Measurements from ENCODE around the gene ENGASE. TPM values are rescaled to one million over a fixed set of nuclear protein-coding genes. Genes with fewer than 3 reads are reported as not detected.
"Not testable (repeated sequence)": the region's sequence is repeated elsewhere in the genome, so short reads cannot be mapped to it uniquely, and the experiment has no call there.

Gene ENGASE
- polyA plus RNA-seq, 10 donors = 13.0 to 25.2 (median 17.1) TPM

GRCh38 chr17:79050551-79050950 is 24.1 kb upstream of the ENGASE start:
- DNase-seq = no peak

- DNase-seq = no peak
Measured at GRCh38 chr17:79051306-79051705, 23.3 kb upstream of the ENGASE start.

GRCh38 chr17:79052131-79052530 is 22.5 kb upstream of the ENGASE start:
- no peak for DNase-seq

GRCh38 chr17:79053251-79053925 is 21.2 kb upstream of the ENGASE start:
- DNase-seq = no peak

GRCh38 chr17:79054200-79054960 is 20.2 kb upstream of the ENGASE start:
- no peak for DNase-seq

- no peak for DNase-seq
Measured at GRCh38 chr17:79055197-79055596, 19.4 kb upstream of the ENGASE start.

DNA sequence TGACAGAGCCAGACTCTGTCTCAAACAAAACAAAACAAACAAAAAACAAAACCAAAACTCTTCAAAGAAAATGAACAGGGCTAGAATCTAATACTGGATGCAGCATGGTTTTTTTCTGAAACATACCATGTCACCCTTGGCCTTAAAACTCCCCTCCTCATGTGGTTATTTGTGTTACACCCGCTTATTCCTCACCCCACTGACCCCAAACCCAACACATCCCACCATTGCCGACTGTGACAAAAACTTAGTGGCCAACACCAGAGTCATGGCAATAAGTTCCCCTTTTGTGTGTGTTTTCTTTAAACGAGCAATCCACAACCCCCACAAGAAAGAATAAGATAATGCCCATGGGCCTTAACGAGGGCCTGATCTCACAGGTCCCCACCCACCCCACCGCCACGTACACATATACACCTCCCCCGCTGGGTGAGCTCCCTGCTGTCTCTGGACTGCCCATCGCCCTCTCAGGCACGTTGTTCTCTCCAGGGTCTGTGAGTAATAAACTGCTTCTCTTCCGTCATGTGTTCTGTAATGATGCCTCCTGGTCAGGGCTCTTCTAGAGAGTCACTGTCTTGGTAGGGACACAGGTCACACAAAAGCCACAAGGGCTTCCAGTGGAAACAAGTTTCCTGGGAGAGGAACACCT is 16.8 kb upstream of the ENGASE start:
- no peak for DNase-seq

DNA sequence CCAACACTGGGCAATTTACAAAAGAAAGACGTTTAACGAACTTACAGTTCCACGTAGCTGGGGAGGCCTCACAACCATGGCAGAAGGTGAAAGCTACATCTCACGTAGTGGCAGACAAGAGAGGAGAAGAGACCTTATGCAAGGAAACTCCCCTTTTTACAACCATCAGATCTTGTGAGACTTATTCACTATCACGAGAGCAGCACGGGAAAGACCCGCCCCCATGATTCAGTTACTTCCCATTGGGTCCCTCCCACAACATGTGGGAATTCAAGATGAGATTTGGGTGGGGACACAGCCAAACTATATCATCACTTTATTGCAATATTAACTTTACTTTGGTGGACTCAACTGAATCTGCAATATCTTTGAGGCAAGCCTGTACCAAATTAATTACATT is 11.9 kb upstream of the ENGASE start:
- DNase-seq = no peak

DNA sequence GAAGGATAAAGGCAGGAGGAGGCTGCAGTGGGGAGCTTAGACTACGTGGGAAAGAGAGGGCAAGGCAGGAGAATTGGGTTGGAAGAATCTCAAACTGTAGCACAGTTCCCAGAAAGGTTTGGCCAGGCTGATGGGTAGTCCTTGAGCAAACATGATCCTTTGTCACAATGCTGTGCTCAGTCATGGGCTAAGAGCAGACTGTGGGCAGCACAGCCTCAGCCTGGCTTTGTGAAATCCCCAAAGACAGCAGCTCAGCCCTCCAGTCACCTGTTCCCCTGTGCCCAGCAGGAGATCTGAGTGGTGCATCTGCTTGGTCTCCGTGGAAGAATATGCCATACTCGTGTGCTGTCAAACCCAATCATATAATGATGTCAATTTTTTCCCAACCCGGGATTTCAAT is 10.6 kb upstream of the ENGASE start:
- DNase-seq = no peak

GRCh38 chr17:79065105-79065670 is 9.4 kb upstream of the ENGASE start:
- DNase-seq = no peak

- no peak for DNase-seq
Measured at GRCh38 chr17:79066963-79067362, 7.7 kb upstream of the ENGASE start.

DNA sequence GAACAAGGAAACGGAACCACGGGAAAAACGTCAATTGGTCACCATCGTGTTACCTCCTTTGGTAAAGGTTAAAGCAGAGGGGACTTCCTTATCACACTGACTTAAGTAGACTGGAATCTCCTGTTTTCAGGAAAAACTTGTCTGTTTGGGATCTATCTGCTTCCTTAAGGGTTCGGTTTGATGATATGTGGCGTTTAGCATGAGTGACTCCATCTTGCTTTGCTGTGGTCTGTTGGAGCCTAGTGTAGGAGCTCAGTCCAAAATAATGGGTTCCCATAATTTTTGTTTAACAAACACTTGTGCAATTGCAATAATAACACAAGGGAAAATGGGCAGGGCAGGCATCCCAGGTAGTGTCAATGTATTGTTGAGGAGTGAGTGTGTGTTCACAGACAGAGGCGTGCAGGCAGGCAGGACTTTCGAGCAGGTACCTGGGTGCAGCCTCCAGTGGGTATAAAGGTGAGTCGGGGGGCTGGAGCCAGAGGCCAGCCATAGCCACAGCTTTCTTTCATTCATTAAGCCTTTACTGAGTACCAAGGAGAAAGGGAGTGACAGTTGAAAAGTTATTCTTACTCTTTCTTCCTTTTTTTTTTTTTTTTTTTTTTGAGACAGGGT is 4.3 kb upstream of the ENGASE start:
- no peak for DNase-seq

- no peak for DNase-seq
Measured at GRCh38 chr17:79071161-79071740, 3.4 kb upstream of the ENGASE start.

DNA sequence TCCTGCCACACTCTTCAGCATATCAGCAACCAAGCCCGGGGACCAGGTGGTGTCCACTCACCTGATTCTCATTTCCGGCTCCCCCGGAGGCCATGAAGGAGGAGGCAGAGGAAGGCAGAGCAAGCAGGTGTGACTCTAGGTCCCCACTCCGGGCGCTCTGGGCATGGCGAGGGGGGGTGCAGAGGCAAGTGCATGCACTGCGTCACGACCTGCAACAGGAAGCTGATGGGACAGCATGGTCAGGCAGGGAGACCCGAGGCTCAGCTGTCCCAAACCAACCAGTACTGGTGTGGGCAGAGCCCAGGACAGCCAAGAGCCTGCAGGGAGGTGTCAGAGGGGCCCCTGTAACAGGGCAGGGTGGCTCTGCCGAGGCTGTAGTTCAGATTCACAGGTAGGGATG is 2.1 kb upstream of the ENGASE start:
- DNase-seq = no peak

DNA sequence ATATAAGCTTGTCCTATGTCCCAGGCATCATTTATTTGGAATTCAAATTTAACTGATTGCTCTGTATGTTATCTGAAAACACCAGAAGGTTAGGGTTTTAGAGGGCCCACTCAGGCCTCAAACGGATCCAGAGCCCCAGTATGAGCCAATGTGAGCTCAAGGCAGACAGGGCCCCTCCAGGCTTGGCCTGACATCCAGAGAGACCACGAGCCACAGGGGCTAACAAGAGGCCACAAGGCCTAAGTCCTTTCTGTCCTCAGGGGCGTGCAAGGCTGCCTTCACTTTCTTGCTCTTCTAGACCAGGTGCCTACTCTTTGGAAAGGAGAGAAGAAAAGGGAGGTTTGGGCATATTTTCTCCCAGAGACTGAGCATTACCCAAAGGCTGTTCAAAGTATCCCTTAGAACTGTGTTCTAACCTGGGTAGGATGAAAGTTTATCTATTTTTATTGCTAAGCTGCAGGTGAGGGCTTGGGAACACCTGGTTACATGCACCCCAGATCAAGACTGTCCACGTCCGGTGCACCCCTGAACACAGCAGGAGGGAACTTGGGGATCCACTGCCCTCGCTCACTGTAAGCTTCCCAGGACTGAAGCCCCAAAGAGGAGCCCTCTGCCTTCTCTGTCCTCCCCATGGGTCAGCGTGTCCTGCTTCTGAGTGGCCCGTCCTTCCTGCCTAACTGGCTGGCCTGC is 1.5 kb upstream of the ENGASE start:
- DNase-seq = no peak

GRCh38 chr17:79073706-79074088 is 927 bp upstream of the ENGASE start:
- no peak for DNase-seq

DNA sequence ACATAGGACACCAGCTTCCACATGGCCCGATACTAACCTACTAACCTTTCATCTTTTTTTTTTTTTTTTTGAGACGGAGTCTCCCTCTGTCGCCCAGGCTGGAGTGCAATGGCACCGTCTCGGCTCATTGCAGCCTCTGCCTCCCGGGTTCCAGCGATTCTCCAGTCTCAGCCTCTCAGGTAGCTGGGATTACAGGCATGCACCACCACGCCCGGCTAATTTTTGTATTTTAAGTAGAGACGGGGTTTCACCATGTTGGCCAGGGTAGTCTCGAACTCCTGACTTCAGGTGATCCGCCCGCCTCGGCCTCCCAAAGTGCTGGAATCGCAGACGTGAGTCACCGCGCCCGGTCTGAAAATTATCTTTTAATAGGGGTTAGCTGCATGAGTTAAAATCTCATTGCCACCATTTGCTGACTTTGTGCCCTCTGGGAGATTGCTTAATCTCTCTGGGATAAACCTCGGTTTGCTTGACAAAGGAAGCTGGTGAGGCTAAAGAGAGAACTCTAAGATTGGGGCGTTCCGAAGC is 439 bp upstream of the ENGASE start:
- not testable (repeated sequence) for DNase-seq

GRCh38 chr17:79075446-79075750 is 774 bp downstream of the ENGASE start:
- no peak for DNase-seq

DNA sequence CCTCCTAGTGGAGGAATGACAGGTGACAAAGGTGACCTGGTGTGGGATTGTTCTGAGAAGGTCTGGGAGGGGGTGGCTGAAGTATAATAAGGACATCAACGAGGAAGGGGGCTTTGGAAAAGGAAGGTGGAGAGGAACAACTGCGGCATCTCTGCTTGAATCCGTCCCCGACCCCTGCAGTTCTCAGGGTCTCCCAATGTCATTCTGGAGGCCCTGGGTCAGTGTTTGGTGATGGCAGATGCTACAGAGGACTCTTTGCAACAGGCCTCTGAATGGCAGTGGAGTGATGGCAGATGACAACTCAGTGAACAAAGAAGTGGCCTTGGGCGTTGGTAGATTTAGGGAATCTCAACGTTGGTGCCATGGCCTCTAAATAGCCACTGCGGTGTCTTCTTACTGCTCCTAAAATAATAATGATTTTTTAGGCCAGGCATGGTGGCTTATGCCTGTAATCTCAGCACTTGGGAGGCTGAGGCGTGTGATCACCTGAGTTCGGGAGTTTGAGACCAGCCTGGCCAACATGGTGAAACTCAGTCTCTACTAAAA is 1.3 kb downstream of the ENGASE start:
- no peak for DNase-seq

DNA sequence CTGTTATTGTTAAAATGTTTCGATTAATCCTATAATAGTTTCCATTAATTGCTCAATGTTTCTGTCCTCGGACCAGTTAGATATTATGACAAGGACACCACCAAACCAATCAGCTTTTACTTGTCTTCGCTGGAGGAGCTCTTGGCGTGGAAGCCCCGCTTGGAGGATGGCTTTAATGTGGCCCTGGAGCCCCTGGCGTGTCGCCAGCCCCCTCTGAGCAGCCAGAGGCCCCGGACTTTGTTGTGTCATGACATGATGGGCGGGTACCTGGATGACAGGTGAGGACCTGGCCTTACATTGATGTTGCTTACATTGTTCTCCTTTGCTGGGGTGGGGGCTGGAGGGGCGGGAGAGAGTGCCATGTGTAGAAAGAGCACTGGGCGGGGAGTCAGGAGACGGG is 3.0 kb downstream of the ENGASE start:
- no peak for DNase-seq

Measured in muscle of back (tissue), 11 donors.